ENCODE measurements around the gene POP4.
A peak's percentile ranks its signal among the peaks of the same experiment; 100 is the strongest.
"Not testable (repeated sequence)": the region's sequence is repeated elsewhere in the genome, so short reads cannot be mapped to it uniquely, and the experiment has no call there.

The POP4 gene

DNA sequence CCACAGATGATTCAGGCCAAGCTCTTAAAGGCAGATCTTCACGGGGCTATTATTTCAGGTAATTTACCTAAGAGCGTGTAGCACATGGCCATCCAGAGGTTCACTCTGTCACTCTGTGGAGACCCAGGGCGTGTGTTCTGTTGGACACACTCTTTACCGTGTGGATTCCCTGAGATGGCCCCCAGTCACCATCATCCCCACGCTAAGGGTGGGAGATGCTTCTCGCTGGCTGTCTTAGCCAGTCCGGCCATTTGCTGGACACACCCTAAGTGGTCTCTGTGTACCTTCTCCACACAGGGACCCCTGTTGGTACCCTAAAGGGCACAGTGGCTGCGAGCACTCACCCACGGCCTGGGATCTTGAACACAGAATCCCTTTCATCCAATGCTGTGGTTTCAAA lies 6.0 kb downstream of the POP4 start:
- no peak for DNase-seq (ENCODE audit: low spot score)

GRCh38 chr19:29612801-29613595 lies 6.9 kb downstream of the POP4 start:
- no peak for DNase-seq (ENCODE audit: low spot score)

- no peak for DNase-seq (ENCODE audit: low spot score)
Observed at GRCh38 chr19:29614046-29614445, 8.0 kb downstream of the POP4 start.

DNA sequence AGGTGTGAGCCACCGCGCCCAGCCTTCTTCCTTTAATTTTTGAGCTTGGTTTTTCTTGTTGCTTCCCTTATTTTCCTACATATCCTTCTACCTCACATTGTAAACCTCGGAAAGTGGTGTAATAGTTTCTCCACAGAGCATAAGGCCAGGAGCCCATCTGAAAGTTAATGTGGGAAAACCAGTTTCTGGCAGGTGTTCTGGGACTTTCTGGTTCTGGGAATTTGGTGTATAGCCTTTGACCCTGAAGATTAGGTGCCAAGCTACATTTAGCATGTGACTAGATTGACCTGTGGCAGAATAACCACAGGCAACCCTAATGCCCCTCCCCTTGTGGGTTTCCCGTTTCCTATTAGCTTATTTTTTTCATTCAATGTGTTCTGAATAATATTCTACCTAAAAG lies 8.7 kb downstream of the POP4 start:
- DNase-seq (ENCODE audit: low spot score) = no peak

DNA sequence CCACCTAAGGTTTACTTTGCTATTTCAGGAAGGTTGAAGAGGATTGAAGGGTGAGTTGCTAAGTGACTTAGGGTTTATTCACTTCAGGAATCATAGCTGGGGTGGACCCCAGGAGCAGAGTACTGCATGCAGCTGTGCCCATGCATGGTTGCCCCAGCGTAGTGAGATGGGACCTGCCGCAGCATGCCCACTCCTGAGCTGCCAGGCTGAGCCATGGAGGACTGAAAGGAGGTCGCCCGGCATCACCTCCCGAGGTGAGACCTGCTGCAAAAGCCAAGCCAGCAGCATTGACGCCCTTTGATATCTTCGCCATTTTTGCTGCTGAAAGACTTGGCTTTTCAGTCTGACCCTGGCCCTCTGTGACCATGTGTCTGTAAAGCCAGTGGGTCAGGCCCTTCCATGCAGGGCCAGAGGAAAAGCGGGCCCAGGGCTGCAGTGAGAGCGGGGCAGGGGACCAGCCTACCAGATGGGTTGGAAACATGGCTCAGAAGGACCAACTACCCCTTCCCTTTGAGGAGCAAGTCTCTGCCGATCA lies 9.9 kb downstream of the POP4 start:
- DNase-seq (ENCODE audit: low spot score) = no peak

DNA sequence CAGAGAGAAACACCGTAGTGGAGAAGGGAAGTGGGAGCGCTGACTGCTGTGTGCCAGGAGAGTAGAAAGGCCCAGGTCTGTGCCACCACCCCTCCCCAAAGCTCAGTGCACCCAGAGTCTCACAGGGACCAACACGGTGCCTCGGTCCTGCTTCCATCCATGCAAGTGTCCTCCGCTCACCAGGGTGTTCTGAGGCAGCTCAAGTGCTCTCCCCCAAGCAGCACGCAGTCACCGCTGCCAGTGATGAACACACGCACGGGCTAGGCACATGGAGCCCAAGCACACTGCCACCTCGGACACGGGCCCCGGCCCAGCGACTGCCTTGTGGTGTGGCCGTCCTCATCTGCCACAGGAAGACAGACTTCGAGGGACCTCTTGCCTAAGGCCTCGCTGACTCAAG lies 10.5 kb downstream of the POP4 start:
- DNase-seq (ENCODE audit: low spot score) = no peak

DNA sequence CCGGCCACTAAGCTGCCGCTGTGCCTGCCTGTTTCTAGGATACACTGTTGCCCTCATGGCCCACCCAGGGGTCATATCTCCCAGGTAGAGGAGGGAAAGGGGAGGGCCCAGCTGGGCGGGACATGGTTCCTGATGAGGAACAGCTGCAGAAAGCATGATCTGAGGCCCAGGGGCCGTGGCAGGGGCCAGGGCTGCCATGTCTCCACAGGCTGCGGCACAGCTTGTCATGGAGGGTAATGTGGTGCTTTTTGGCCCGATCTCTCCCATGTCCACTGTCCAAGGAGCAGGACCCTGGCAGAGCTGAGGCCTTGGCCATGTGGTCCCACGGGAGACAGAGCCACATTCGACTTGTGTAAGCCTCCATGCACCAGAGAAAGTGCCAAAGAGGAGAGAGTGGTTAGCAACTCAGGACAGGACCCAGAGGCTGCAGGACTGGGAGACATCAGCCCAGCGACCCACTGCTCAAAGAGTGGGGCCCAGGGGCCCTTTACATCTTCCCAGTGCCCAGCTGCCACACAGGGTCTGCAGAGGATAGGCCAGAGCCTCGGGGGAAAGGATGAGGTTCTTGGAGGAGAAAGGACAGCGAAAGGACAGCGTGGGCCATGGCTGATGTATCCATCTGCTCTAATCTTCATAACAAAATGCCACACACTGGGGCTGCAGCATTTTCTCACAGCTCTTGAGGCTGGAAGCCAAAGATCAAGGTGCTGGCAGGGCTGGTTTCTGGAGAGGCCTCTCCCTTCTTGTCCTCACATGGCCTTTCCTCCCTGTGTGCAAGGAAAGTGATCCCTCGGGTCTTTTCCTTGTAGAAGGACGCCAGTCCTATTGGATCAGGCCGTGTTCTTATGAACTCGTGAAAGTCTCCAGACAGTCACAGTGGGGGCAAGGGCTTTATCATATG lies 11.5 kb downstream of the POP4 start:
- no peak for DNase-seq (ENCODE audit: low spot score)

DNA sequence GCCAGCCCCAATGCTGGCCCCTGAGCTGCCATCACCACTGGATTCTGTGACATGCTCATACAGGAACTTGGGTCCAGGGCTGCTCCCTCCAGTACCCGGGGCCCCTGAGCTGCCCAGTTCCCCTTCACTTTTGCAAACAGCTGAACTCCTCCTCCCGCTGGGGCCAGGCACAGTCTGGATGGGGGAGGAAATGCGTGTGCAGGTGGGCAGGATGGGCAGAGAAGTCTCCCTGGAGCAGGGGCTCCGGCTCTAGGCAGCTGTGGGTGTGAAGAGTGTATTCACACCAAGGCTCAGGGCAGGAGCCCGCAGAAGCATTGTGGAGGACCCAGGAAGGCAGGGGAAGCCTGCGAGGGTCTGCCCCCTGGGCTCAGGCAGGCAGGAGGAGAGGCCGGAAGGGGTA lies 12.4 kb downstream of the POP4 start:
- no peak for DNase-seq (ENCODE audit: low spot score)

GRCh38 chr19:29618871-29619270 lies 12.8 kb downstream of the POP4 start:
- no peak for DNase-seq (ENCODE audit: low spot score)

DNA sequence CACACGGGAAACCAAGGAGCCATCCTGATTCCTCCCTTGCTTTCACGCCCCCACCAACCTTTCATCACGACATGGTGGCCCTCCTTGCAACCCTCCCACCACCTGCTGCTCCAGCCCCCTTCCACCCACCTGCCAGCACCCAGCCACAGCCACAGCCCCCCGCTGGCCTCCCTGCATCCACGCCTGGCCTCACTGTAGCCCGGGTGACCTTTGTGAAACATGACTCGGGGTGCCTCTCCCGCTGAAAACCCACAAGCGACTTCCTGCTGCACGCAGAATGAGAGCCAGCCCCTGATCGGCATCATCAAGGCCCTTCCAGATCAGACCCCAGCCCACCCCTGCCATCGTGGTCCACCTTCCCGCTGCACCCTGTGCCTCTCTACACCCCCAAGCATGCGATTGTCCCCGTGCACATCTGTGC lies 14.9 kb downstream of the POP4 start:
- no peak for DNase-seq (ENCODE audit: low spot score)

GRCh38 chr19:29622166-29623070 lies 16.3 kb downstream of the POP4 start:
- DNase-seq (ENCODE audit: low spot score) = peak; percentile 22

GRCh38 chr19:29623726-29624488 lies 17.8 kb downstream of the POP4 start:
- DNase-seq (ENCODE audit: low spot score) = no peak

DNA sequence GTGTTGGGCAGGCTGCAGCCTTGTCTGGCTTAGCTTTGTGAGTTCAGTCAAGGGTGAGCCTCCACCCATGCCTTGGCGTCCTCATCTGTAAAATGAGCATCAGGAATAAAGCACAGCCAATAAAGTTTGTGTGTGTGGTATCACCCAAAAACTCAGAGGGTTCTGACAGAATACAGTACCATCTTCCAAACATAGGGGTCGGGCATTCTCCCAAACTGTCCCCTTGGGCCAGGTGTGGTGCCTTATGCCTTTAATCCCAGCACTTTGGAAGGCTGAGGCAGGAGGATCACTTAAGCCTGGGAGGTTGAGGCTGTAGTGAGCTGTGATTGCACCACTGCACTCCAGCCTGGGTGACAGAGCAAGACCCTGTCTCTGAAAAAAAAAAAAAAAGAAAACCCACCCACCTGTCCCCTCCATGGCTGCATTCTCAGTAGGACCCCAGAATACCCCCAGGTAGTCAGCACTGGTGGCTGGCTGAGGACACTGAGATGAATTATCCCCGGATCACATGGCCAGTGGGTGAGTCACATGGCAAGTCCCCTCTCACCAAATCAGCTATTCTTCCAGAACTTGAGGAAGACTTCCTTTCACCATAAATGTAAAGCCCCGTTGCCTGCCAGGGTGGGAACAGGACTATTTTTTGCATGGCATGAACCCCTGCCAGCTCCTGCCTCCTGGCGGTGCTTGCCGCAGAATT lies 18.6 kb downstream of the POP4 start:
- DNase-seq (ENCODE audit: low spot score) = peak; percentile 35

- peak; percentile 9 for DNase-seq (ENCODE audit: low spot score)
Observed at GRCh38 chr19:29625186-29625651, 19.1 kb downstream of the POP4 start.

- no peak for DNase-seq (ENCODE audit: low spot score)
Observed at GRCh38 chr19:29626386-29626785, 20.3 kb downstream of the POP4 start.

GRCh38 chr19:29626832-29627231 lies 20.7 kb downstream of the POP4 start:
- DNase-seq (ENCODE audit: low spot score) = not testable (repeated sequence)

- no peak for DNase-seq (ENCODE audit: low spot score)
Observed at GRCh38 chr19:29628661-29629385, 22.7 kb downstream of the POP4 start.

DNA sequence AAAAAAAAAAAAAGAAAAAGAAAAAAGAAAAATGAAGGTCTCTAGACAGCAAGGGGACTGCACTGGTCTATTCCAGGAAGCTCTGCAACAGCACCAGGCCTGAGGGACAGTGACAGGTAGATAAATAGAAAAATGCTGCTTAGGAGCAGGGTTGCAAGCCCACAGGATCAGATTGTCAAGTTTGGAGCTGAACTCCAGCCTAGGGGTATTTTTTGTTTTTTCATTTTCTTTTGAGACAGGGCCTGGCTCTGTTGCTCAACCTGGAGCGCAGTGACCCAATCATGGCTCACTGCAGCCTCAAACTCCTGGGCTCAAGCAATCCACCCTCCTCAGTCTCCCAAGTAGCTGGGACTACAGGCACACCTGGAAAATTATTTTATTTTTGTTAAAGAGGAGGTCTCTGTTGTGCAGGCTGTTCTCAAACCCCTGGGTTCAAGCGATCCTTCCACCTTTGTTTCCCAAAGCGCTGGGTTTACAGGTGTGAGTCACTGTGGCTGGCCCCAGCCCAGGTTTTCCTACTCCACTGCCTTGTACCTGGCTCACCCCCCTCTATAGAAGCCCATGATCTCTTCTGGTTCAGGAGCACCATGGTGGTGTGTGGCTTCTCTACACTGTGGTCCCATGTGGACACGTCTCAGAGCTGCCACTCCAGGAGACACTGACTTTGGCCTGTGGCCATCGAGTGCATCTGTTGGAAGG lies 23.9 kb downstream of the POP4 start:
- no peak for DNase-seq (ENCODE audit: low spot score)

GRCh38 chr19:29630655-29631054 lies 24.6 kb downstream of the POP4 start:
- DNase-seq (ENCODE audit: low spot score) = peak; percentile 46
